HG03139 (cell line): ENCODE measurements around the gene SEC24D.
"Not testable (repeated sequence)": the region's sequence is repeated elsewhere in the genome, so short reads cannot be mapped to it uniquely, and the experiment has no call there.

Experiments used
- ATAC-seq: cut with Tn5 transposase; IDR thresholded peaks from one replicate; pipeline ENCODE4 v1.9.1; 2021; ENCODE audit not compliant: unreplicated experiment

Gene SEC24D, protein sequence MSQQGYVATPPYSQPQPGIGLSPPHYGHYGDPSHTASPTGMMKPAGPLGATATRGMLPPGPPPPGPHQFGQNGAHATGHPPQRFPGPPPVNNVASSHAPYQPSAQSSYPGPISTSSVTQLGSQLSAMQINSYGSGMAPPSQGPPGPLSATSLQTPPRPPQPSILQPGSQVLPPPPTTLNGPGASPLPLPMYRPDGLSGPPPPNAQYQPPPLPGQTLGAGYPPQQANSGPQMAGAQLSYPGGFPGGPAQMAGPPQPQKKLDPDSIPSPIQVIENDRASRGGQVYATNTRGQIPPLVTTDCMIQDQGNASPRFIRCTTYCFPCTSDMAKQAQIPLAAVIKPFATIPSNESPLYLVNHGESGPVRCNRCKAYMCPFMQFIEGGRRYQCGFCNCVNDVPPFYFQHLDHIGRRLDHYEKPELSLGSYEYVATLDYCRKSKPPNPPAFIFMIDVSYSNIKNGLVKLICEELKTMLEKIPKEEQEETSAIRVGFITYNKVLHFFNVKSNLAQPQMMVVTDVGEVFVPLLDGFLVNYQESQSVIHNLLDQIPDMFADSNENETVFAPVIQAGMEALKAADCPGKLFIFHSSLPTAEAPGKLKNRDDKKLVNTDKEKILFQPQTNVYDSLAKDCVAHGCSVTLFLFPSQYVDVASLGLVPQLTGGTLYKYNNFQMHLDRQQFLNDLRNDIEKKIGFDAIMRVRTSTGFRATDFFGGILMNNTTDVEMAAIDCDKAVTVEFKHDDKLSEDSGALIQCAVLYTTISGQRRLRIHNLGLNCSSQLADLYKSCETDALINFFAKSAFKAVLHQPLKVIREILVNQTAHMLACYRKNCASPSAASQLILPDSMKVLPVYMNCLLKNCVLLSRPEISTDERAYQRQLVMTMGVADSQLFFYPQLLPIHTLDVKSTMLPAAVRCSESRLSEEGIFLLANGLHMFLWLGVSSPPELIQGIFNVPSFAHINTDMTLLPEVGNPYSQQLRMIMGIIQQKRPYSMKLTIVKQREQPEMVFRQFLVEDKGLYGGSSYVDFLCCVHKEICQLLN

GRCh38 chr4:118835571-118836300 lies at the start of gene SEC24D:
Gene SEC24D (minus strand): TSS chr4:118836126. CDS start chr4:118833696, 2,430 bp downstream.
- ATAC-seq, result peak; percentile 71

DNA sequence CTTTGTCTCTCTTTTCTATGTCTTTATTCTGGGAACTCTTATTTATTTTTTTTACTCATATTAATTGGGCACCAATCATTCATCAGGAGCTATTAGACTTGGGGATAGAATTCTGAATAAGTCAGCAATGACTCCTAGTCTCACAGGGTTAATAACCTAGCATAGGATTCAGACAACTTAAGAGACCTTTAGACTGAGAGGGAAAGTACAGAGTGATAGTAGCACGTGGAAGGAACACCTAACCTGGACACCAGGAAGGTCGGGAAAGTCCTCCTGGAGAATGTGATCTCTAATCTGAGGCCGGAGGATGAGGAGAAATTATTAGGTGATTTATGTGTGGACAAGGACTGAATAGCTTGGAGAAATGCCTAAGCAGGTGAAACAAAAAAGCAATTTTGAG lies 48.8 kb upstream of the SEC24D start:
- ATAC-seq, result no peak

DNA sequence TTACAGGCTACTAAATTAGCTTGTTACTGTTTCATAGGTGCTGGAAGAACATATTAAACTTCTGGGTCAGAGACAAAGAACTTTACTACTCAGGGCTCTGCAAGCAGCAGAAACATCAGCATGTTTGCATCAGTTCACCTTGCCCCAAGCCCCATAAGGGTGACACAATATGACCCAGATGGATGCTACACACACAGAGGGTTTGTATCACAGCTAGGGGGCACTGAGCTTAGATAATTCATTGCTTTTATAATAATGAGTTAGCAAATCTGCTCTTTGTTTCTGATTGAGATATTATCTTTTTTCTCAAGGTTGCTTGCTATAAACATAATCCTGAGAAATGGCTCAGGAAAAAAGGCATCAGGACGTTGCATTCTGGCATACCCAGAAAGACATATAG lies 47.9 kb upstream of the SEC24D start:
- no peak for ATAC-seq

DNA sequence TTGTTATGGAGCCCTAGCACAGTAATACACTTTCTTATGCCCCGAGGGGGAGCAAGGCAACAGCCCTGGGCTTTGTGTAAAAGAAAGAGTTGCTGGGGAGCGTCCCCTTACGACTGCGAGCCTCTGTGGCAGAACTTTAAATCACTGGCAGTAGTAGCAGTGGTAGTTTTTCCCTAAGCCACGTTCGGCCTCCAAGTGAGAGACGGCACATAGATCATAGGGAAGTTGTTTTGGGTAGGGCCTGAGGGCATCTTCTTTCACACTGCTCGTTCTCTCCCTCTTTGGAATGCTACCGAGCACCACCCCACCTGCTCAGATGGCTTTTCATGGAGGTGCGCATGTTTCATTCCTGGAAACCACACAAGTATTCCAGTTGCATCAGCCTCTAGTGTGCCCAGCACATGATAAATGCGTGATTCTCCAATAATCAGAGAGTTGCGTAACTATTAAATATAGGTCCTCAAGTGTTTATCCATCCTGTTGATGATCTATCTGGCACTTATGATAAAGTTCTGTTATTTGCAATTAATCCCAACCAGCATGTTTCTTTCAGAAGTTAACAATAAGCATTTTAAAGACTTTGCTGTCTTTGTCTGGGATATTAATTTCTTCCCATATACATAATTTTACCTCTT lies 45.7 kb upstream of the SEC24D start:
- ATAC-seq, result no peak

DNA sequence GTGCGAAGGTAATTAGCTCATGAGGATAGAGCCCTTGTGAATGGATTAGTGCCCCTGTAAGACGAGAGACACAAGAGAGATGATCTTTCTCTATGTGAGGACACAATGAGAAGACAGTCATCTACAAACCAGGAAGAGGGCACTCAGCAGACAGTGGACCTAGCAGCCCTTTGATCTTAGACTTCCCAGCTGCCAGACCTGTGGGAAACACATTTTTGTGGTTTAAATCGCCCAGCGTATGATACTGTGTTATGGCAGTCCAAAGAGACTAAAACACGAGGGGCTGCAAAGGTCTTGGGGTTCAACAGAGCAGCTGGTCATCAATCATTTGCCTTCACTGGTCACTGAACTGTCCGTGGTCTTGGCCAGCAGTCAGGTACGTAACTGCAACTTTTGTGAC lies 43.5 kb upstream of the SEC24D start:
- ATAC-seq, result no peak

- not testable (repeated sequence) for ATAC-seq
These were observed 42.6 kb upstream of the SEC24D start for GRCh38 chr4:118878507-118878906.

DNA sequence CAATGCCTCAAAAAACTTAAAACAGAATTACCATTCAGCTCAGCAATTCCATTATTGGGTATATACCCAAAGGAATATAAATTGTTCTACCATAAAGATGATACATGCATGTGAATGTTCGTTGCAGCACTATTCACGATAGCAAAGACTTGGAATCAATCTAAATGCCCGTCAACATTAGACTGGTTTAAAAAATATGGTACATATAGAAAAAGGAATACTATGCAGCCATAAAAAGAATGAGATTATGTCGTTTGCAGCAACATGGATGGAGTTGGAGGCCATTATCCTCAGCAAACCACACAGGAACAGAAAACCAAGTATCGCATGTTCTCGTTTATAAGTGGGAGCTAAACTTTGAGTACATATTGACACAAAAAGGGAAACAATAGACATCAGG lies 41.9 kb upstream of the SEC24D start:
- ATAC-seq, result no peak

DNA sequence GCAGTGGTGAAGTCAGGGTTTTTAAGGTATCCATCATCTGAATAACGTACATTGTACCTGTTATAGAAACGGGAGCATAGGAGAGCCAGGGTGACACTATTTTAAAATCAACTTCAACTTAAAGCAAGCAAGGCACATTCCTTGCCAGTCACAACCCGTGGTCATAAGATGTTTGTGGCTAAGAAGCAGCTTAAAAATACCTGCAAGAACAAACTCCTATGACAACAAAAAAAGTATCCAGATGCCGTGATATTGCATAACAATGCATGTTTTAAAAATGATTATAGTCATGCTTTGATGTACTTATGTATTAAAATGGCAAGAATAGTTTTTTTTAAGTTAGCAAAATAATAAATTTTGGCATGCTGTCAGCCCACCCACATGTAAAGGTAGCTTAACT lies 36.3 kb upstream of the SEC24D start:
- ATAC-seq, result no peak

DNA sequence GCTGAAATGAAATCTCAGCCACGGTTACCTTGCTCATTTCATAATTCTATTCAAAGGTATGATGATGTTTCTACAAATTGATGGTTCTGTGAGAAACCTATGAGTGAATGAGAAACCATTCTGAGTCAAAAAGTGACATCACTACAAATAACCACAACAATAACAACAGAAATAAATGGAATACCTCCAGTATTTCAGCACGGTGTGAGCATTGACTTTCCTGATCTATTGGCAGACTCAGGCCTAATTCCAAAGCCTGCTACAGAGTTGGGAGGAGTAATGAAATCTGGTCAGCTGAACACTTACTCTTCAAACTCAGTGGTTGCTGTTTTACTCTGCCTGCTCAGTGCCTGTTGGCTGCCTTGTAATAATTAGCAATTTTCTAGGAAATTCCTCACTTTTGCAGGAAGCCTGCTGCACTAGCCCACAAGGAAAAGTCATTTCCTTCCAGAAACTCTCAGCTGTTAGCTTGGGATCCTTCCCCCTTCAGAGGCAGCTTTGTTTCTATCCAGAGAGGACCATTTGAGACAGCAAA lies 33.9 kb upstream of the SEC24D start:
- ATAC-seq, result no peak

DNA sequence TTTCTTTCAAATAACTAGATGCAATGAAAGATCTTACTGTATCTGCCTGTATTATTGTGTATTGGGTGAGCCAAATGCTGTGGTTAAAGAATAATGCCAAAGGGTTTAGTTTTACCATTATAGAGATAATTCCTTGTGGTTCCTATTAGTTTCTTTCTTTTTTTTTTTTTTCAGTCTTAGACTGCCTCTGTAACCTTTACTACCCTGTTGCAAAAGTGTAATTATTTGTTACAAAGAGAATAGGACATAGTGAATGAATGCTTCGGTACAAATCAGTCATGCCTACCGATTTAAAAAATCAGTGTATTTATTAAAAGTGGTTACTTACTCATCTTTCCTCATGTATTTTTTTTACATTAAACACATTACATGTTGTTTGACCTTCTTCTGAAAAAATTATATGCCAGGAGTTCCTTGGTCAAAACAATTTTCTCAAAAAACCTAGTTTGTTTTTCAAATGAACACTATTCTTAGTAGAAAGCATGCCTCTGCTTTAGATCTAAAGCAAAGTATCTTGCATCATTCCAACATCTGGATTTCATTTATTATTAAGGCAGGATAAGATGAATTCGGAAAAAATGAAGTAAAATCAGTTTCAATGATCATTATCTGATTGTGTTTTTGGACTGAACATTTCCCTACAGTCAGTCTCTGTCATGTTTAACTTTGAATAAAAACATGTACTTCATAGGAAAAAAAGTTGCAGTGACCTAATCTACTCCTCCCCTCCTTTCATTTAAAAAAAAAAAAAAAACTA lies 31.6 kb upstream of the SEC24D start:
- ATAC-seq, result no peak

DNA sequence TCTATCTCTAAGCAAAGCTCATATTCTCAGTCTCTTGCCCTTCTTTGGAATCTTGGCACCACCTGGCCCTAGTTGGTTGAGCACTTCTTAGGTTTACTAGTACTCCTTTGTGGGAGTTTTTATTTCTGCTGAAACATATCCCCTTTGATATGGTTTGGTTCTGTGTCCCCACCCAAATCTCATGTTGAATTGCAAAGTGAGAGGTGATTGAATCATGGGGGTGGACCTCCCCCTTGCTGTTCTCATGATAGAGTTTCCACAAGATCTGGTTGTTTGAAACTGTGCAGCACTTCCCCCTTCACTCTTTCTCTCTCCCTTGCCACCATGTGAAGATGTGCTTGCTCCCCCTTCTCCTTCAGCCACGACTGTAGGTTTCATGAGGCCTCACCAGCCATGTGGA lies 30.5 kb upstream of the SEC24D start:
- no peak for ATAC-seq

GRCh38 chr4:118865091-118865708 lies 29.3 kb upstream of the SEC24D start:
- ATAC-seq, result peak; percentile 88

- ATAC-seq, result no peak
These were observed 22.9 kb upstream of the SEC24D start for GRCh38 chr4:118858779-118859178.

DNA sequence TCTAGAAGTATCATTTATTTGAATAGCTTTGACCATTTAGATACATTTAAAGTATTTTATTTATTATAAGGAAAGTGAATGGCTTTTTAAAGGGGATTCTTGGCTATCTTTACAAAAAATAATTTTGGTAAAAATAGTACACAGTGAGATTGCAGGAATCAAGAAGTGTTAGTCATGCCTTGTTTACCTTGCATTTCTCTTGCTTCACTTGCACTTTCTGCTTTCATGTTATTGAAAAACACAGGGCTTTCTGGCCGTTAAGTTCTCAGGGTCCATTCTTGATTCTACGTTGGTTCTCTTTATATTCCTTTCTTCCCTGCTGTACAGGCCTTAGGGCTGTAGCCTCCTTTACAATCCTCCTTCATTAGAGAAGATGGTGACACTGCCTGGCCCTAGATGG lies 21.8 kb upstream of the SEC24D start:
- no peak for ATAC-seq

DNA sequence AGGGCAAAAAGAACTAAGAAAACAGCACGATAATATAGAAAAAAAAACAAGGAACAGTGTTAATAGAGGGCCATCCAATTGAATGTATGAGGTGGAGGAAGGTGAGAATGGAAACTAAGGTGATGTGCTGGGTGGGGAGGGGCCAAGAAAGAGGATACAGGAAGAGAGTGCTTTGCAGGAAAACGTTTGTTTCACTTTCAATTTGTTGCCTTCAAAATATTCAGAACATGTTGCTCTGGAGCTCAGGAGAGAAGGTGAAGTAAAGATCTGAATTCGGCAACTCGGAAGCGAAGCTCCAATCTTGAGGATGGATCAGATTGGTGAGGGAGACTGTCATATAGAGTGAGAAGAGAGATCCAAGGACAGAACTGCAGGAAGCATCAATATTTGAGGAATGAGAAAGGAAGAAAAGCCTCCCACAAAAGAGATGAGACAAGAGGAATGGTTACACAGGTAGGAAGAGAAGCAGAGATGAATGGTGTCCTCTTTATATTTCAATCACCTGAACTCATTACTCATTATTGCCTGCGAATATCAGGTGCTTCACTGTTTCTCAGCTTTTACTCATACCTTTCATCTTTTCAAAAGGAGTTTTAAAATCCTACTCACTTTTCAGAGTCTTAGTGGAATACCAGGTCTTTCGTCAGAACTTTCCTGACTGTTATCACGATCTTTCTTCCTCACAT lies 14.7 kb upstream of the SEC24D start:
- ATAC-seq, result peak; percentile 92

- no peak for ATAC-seq
These were observed 14.1 kb upstream of the SEC24D start for GRCh38 chr4:118849867-118850487.

GRCh38 chr4:118848901-118849300 lies 13.0 kb upstream of the SEC24D start:
- no peak for ATAC-seq

DNA sequence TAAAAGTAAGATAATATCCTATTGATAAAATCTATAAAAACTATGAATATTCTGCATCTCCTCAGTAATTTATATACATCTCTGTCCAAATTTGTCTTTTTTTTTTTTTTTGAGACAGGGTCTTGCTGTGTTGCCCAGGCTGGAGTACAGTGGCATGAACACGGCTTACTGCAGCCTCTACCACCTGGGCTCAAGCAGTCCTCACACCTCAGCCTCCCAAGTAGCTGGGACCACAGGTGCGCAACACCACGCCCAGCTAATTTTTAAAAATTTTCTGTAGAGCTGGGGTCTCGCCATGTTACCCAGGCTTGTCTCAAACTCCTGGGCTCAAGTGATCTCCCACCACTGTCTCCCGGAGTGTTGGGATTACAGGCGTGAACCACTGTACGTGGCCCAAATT lies 12.3 kb upstream of the SEC24D start:
- no peak for ATAC-seq
